Skeletal muscle tissue (tissue), 4 donors: ENCODE results near the gene YWHAG. TPM values are rescaled to one million over a fixed set of nuclear protein-coding genes. Genes with fewer than 3 reads are reported as not detected.
"Not testable (repeated sequence)": the region's sequence is repeated elsewhere in the genome, so short reads cannot be mapped to it uniquely, and the experiment has no call there.

Experiments used
- H3K27ac ChIP-seq: one replicate; pipeline ENCODE4 v1.7.0; 2013; ENCODE audit warnings: mild to moderate bottlenecking, low read depth, low read length, inconsistent platforms
- H3K27me3 ChIP-seq, 3 donors: one replicate each; pipeline ENCODE4 v1.7.0; 2013; ENCODE audit warnings: low read length in 3 of 3; ENCODE audit not compliant: control insufficient read depth in 3 of 3, insufficient read depth in 3 of 3
- H3K36me3 ChIP-seq, 3 donors: one replicate each; pipeline ENCODE4 v1.7.0; 2013; ENCODE audit warnings: low read length in 3 of 3; ENCODE audit not compliant: control insufficient read depth in 3 of 3, insufficient read depth in 3 of 3
- H3K4me1 ChIP-seq, 3 donors: one replicate each; pipeline ENCODE4 v1.7.0; 2013; ENCODE audit warnings: low read length in 3 of 3, mild to moderate bottlenecking in 3 of 3; ENCODE audit not compliant: control insufficient read depth in 3 of 3, insufficient read depth in 3 of 3
- H3K4me3 ChIP-seq, 3 donors: one replicate each; pipeline ENCODE4 v1.7.0; 2013; ENCODE audit warnings: low read length in 3 of 3
- H3K9ac ChIP-seq, 3 donors: one replicate each; pipeline ENCODE4 v1.7.0; 2013; ENCODE audit warnings: low read length in 3 of 3, mild to moderate bottlenecking in 3 of 3, moderate library complexity in 2 of 3, low read depth in 1 of 3
- H3K9me3 ChIP-seq, 3 donors: one replicate each; pipeline ENCODE4 v1.7.0; 2013; ENCODE audit warnings: low read length in 3 of 3; ENCODE audit not compliant: control insufficient read depth in 3 of 3
- total RNA-seq: library from RNA; depleted of rRNA; stranded (reverse); fragments of >200 nt; gene quantifications from one replicate; pipeline ENCODE4 v1.2.3, GENCODE V29; 2014
- donor health status: Osteomylitis.

Gene YWHAG
- total RNA-seq, 1 donor from 2014 or later, result 86.1 TPM

DNA sequence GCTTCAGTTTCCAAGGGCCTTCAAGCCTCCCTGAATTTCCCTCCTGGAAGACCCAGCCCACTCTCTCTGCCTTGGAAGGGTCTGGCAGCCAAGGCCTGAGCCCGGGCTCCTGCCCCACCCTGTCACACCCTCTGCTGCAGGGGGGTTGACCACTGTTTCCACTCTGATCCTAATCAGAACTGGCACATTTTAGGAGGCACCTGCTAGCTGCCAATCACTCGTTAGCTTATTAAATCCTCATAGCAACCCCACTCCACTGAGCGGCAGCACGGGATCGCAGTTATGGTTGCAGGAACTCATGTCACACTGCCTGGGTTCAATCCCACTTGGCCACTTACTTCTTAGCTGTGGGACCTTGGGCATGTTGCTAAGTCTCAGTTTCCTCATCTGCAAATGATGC is 43.4 kb downstream of the YWHAG start:
- H3K27me3 ChIP-seq, result no peaks in the 10 kb centered on the region
- H3K27ac ChIP-seq, result peak overlapping the region; percentile 70
- peak overlapping the region; percentile 19 to 70 (median 43) for H3K9ac ChIP-seq
- H3K4me3 ChIP-seq, result no peak overlapping the region
- H3K4me1 ChIP-seq, result peaks cover 29 to 50% (median 36%) of the 10 kb centered on the region in 3 donors
- H3K36me3 ChIP-seq, result no peaks in the 10 kb centered on the region
- H3K9me3 ChIP-seq, result no peaks in the 10 kb centered on the region

DNA sequence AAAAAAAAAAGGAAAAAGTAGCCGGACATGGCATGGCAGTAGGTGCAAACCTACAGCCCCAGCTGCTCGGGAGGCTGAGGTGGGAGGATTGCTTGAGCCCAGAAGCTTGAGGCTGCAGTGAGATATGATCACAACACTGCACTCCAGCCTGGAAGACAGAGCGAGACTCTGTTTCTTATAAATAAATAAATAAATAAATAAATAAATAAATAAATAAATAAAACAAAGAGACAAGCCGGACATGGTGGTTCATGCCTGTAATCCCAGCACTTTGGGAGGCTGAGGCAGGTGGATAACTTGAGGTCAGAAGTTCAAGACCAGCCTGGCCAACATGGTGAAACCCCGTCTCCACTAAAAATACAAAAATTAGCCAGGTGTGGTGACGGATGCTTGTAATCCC is 44.1 kb downstream of the YWHAG start:
- Histone ChIP-seq H3K4me1 (peaks cover 34 to 51% (median 39%) of the 10 kb centered on the region in 3 donors), H3K27ac (peak overlapping the region; percentile 70)
- not testable (repeated sequence) for H3K27me3 ChIP-seq, H3K9me3 ChIP-seq, H3K36me3 ChIP-seq, H3K4me3 ChIP-seq, H3K9ac ChIP-seq

DNA sequence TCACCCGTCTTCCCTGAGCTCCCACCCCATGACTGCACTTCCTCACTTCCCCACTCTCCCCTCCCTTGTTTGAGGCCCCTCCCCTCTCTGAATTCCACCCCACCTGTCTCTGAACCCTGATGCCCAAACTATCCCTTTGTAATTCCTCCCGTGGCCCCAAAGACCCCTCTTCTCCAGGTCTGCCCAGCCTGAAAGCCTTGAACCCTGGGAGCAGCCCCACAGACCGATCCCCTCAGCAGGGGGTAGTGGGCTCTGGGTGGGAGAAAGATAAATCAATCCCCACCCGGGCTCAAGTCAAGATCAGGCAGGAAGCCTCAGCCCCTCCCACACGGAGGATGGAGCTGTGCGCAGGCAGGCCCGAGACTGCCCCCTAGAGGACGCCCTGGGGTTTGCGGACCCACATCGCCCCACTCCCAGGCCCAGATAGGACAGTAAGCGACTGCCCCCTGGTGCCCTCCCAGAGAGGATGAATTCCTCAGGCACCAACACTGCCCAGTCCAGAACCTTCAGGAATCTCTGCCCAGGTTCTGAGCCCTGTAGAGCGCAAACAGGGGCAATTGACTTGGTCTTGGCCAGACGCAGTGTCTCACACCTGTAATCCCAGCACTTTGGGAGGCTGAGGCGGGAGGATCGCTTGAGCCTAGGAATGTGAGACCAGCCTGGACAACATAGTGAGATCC is 44.6 kb downstream of the YWHAG start:
- H3K36me3 ChIP-seq, result no peaks in the 10 kb centered on the region
- peak overlapping the region in 1 of 3 donors; percentile 50 for H3K9ac ChIP-seq
- no peak overlapping the region for H3K4me3 ChIP-seq
- peaks cover 30 to 47% (median 36%) of the 10 kb centered on the region in 3 donors for H3K4me1 ChIP-seq
- no peaks in the 10 kb centered on the region for H3K9me3 ChIP-seq
- peak overlapping the region; percentile 29 for H3K27ac ChIP-seq
- H3K27me3 ChIP-seq, result no peaks in the 10 kb centered on the region

DNA sequence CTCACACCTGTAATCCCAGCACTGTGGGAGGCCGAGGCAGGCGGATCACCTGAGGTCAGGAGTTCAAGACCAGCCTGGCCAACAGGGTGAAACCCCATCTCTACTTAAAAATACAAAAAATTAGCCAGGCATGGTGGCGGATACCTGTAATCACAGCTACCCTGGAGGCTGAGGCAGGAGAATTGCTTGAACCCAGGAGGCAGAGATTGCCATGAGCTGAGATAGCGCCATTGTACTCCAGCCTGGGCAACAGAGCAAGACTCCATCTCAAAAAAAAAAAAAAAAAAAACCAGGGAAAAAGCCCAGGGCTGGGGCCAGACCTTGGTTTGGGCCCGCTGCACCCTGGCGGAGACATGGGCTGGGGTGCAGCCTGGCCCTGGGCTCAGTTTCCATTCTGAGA is 47.0 kb downstream of the YWHAG start:
- not testable (repeated sequence) for H3K9me3 ChIP-seq, H3K4me3 ChIP-seq, H3K27me3 ChIP-seq, H3K9ac ChIP-seq, H3K27ac ChIP-seq, H3K36me3 ChIP-seq
- peaks cover 27 to 47% (median 34%) of the 10 kb centered on the region in 3 donors for H3K4me1 ChIP-seq

DNA sequence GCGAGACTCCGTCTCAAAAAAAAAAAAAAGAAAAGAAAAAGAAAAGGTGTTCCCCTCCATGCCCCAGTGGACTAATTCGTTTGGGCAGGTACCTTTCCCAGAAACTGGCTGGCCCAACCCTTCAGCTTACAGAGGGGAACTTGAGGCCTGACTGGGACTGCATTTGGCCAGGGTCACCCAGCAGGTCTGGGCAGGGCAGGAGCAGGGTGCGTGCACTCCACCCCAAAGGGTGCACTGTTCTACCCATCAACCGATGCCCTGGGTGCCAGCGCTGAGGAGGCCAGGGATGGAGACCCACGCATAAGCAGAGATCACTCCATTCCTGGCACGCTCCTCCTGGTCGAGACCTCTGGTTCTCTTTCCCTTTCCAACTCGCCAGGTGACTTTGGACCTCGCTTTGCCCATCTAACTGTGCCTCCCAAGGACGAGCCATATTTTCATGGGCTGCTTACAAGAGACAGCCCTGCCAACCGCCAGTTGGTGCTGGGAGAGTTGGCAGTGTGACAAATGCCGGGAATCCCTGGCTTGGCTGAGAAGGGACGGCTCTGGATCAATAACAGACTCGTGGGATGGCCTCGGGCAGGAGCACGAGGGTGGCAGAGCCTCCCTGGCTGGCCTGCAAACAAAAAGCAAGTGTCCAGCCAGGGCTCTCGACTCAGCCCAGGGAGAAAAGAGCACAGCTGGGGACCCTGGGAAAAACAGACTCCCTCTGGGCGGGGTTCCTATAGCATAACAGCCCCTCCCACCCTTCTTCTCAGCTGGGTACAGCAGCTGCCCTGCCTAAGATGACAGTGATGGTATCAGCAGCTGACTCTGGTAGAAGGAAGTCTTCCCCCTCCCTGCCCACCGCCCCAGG is 48.5 kb downstream of the YWHAG start:
- Histone ChIP-seq H3K4me3 (peak overlapping the region in 2 of 3 donors; percentile 41 to 52), H3K4me1 (peaks cover 39 to 60% (median 49%) of the 10 kb centered on the region in 3 donors), H3K9me3 (no peaks in the 10 kb centered on the region), H3K27ac (peak overlapping the region; percentile 86), H3K27me3 (no peaks in the 10 kb centered on the region), H3K36me3 (peaks cover 0 to 2% (median 0%) of the 10 kb centered on the region in 3 donors), H3K9ac (peak overlapping the region; percentile 18 to 79 (median 57))

DNA sequence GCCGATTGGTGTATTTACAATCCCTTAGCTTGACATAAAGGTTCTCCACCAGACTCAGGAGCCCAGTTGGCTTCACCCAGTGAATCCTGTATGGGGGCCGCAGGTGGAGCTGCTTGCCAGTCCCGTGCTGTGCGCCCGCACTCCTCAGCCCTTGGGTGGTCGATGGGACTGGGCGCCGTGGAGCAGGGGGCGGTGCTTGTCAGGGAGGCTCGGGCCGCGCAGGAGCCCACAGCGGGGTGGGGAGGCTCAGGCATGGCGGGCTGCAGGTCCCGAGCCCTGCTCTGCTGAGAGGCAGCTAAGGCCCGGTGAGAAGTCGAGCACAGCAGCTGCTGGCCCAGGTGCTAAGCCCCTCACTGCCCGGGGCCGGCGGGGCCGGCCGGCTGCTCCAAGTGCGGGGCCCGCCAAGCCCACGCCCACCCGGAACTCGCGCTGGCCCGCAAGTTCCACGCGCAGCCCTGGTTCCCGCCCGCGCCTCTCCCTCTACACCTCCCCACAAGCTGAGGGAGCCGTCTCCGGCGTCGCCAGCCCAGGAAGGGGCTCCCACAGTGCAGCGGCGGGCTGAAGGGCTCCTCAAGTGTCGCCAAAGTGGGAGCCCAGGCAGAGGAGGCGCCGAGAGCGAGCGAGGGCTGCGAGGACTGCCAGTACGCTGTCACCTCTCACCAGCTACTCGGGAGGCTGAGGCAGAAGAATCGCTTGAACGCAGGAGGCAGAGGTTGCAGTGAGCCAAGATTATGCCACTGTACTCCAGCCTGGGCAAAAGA is 49.3 kb downstream of the YWHAG start:
- peaks cover 45 to 64% (median 55%) of the 10 kb centered on the region in 3 donors for H3K4me1 ChIP-seq
- H3K36me3 ChIP-seq, H3K4me3 ChIP-seq, H3K9me3 ChIP-seq, H3K27me3 ChIP-seq, H3K9ac ChIP-seq: not testable (repeated sequence)
- H3K27ac ChIP-seq, result peak overlapping the region; percentile 86

DNA sequence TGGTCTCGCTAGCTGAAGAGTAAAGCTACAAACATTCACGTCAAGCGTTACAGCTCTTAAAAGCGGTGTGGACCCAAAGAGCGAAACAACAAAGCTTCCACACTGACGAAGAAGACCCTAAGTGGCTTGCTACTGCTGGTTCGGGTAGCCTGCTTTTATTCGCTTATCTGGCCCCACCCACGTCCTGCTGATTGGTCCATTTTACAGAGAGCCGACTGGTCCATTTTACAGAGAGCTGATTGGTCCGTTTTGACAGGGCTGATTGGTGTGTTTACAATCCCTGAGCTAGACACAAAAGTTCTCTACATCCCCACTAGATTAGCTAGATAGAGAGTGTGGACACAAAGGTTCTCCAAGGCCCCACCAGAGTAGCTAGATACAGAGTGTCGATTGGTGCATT is 49.9 kb downstream of the YWHAG start:
- H3K27ac ChIP-seq, H3K4me3 ChIP-seq, H3K36me3 ChIP-seq, H3K9me3 ChIP-seq, H3K27me3 ChIP-seq: not testable (repeated sequence)
- Histone ChIP-seq H3K4me1 (peaks cover 47 to 65% (median 54%) of the 10 kb centered on the region in 3 donors), H3K9ac (peak overlapping the region in 1 of 3 donors; percentile 23)

DNA sequence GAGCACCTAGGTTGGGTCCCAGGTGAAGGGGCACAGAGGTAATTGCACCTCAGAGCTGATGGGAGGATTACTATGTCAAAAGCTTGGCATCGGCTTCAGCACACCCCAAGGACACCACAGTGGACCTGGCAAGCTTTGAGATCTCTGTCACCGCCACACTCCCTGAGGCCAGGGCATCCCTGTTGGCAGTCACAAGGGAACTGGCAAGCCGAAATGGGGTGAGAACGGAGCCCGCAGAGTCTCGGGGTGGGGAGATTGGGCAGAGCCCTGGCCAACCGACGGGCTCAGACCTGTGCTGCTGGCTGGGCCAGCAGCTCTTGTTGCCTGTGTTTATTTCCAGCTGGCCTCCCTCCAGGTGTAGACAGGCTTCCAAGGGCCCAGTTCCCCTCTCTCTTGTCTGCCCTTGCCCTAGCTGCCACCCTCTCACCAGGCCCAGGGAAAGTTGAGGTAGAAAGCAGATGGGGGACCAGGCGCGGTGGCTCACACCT is 53.9 kb downstream of the YWHAG start:
- Histone ChIP-seq H3K9me3 (no peaks in the 10 kb centered on the region), H3K9ac (peak overlapping the region; percentile 68 to 99 (median 98)), H3K36me3 (peaks cover 7 to 14% (median 7%) of the 10 kb centered on the region in 3 donors), H3K27me3 (no peaks in the 10 kb centered on the region), H3K4me1 (peaks cover 42 to 70% (median 49%) of the 10 kb centered on the region in 3 donors), H3K27ac (peak overlapping the region; percentile 99), H3K4me3 (peak overlapping the region; percentile 85 to 95 (median 92))

DNA sequence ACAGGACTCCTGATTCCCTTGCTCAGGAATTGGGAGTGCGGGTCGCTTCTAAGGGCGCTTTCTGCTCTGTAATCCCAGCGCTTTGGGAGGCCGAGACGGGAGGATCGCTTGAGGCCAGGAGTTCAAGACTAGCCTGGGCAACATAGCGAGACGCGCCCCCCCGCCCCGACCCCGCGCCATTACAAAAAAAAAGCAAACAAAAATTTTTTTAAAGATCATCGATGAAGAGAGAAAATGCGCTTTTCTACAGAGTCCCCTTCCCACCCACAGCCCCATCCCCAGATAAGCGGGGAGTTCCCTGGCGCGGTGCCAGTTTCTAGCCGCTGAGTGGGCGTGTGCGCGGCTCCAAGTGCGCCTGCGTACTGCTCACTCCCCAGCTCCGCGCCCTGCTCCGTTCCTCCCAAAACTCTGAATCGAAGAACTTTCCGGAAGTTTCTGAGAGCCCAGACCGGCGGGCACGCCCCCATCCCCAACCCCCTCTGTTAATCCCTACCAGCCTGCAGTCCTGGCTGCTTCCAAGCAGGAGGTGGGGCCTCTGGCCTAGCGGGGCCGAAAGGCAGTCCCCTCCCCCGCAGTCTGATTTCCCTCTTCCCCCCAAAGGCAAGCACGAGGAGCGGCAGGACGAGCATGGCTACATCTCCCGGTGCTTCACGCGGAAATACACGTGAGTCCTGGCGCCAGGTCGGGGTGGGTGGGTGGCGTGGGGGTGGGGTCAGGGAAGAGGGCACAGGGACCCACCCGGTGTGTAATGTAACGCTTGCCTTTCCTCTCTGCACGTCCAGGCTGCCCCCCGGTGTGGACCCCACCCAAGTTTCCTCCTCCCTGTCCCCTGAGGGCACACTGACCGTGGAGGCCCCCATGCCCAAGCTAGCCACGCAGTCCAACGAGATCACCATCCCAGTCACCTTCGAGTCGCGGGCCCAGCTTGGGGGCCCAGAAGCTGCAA is 55.3 kb downstream of the YWHAG start:
- peaks cover 5 to 14% (median 7%) of the 10 kb centered on the region in 3 donors for H3K36me3 ChIP-seq
- H3K27me3 ChIP-seq, result no peaks in the 10 kb centered on the region
- no peaks in the 10 kb centered on the region for H3K9me3 ChIP-seq
- peak overlapping the region; percentile 85 to 95 (median 92) for H3K4me3 ChIP-seq
- H3K27ac ChIP-seq, result peak overlapping the region; percentile 99
- peaks cover 42 to 64% (median 49%) of the 10 kb centered on the region in 3 donors for H3K4me1 ChIP-seq
- H3K9ac ChIP-seq, result peak overlapping the region; percentile 90 to 99 (median 98)
